GM23338 (cell line): ENCODE results near the gene DPPA2. TPM values are rescaled to one million over a fixed set of nuclear protein-coding genes. Genes with fewer than 3 reads are reported as not detected.

Experiments
- ATAC-seq: fragments of 200-7000 bp; cut with Tn5 transposase; 3 replicates; pipeline ENCODE4 v1.9.1; 2020
- DNase-seq: peaks from one replicate; pipeline ENCODE4 v3.0.0-alpha.2; 2015; ENCODE audit warnings: low spot score
- H2AFZ ChIP-seq: fragments of 200-600 bp; sonication (generic); 2 replicates; pipeline ENCODE4 v1.8.0; 2016; ENCODE audit warnings: antibody characterized with exemption, mild to moderate bottlenecking, moderate library complexity
- H3F3A ChIP-seq: fragments of 200-600 bp; sonication (generic); replicated peaks from 2 replicates; pipeline ENCODE4 v1.8.0; 2017; ENCODE audit warnings: antibody characterized with exemption, mixed run types, low read depth
- H3K27ac ChIP-seq: fragments of 200-600 bp; sonication (generic); 2 replicates; pipeline ENCODE4 v1.6.1; 2016; ENCODE audit warnings: low read depth
- H3K27me3 ChIP-seq: fragments of 200-600 bp; sonication (generic); 2 replicates; pipeline ENCODE4 v1.8.0; 2016; ENCODE audit warnings: mild to moderate bottlenecking, mixed run types, moderate library complexity; ENCODE audit not compliant: insufficient read depth
- H3K36me3 ChIP-seq: fragments of 200-600 bp; sonication (generic); 2 replicates; pipeline ENCODE4 v1.8.0; 2016; ENCODE audit warnings: mild to moderate bottlenecking; ENCODE audit not compliant: insufficient read depth
- H3K4me1 ChIP-seq: fragments of 200-600 bp; sonication (generic); 2 replicates; pipeline ENCODE4 v1.8.0; 2016; ENCODE audit warnings: mild to moderate bottlenecking, moderate library complexity; ENCODE audit not compliant: insufficient read depth
- H3K4me2 ChIP-seq: fragments of 200-600 bp; sonication (generic); 2 replicates; pipeline ENCODE4 v1.7.1; 2017; ENCODE audit warnings: mixed run types
- H3K4me3 ChIP-seq: fragments of 200-600 bp; sonication (generic); 2 replicates; pipeline ENCODE4 v1.6.1; 2016; ENCODE audit warnings: mixed run types
- H3K79me2 ChIP-seq: fragments of 200-600 bp; sonication (generic); replicated peaks from 2 replicates; pipeline ENCODE4 v1.8.0; 2017; ENCODE audit warnings: mild to moderate bottlenecking; ENCODE audit not compliant: insufficient read depth
- H3K9me2 ChIP-seq: fragments of 200-600 bp; sonication (generic); 2 replicates; pipeline ENCODE4 v1.8.0; 2017; ENCODE audit not compliant: insufficient read depth
- H4K20me1 ChIP-seq: fragments of 200-600 bp; sonication (generic); replicated peaks from 2 replicates; pipeline ENCODE4 v1.8.0; 2017; ENCODE audit warnings: mild to moderate bottlenecking; ENCODE audit not compliant: insufficient read depth
- H3K27ac Mint-ChIP-seq: 2 replicates; pipeline ENCODE4 v1.8.0; 2020; ENCODE audit warnings: inconsistent platforms, mild to moderate bottlenecking, moderate library complexity, mixed read lengths
- H3K27me3 Mint-ChIP-seq: 3 replicates; pipeline ENCODE4 v1.8.0; 2022; ENCODE audit warnings: low read depth, mild to moderate bottlenecking, moderate library complexity, mixed read lengths, inconsistent platforms; ENCODE audit not compliant: insufficient read depth, poor library complexity
- H3K36me3 Mint-ChIP-seq: 3 replicates; pipeline ENCODE4 v1.8.0; 2021; ENCODE audit warnings: low read depth, mild to moderate bottlenecking, inconsistent platforms, moderate library complexity, mixed read lengths
- H3K4me1 Mint-ChIP-seq: 3 replicates; pipeline ENCODE4 v1.8.0; 2020; ENCODE audit warnings: mild to moderate bottlenecking, inconsistent platforms, mixed read lengths
- H3K4me3 Mint-ChIP-seq: 3 replicates; pipeline ENCODE4 v1.8.0; 2021; ENCODE audit warnings: moderate library complexity, mild to moderate bottlenecking, inconsistent platforms, mixed read lengths
- H3K9me3 Mint-ChIP-seq: 3 replicates; pipeline ENCODE4 v1.8.0; 2020; ENCODE audit warnings: moderate library complexity, mild to moderate bottlenecking, inconsistent platforms, mixed read lengths
- CREB1 ChIP-seq: fragments of 250-450 bp; sonication (Bioruptor Pico); IDR thresholded peaks from 2 replicates; pipeline ENCODE4 v1.5.0; 2020; ENCODE audit warnings: low read depth, mild to moderate bottlenecking, moderate library complexity
- CTCF ChIP-seq, 2 experiments: fragments of 200-600 bp in 1 of 2; sonication (generic) in 1 of 2; conservative IDR thresholded peaks; 2 replicates each; pipeline versions ENCODE4 v1.5.1 to v1.6.1; 2016 to 2017; ENCODE audit warnings: antibody characterized with exemption in 2 of 2, low read depth in 2 of 2, mild to moderate bottlenecking in 2 of 2, moderate library complexity in 1 of 2
- ETS1 ChIP-seq: IDR thresholded peaks from 2 replicates; pipeline ENCODE4 v1.6.1; 2016; ENCODE audit warnings: antibody characterized with exemption
- EZH2 ChIP-seq: fragments of 200-600 bp; sonication (generic); IDR thresholded peaks from one replicate; pipeline ENCODE4 v1.8.0; 2017; ENCODE audit warnings: antibody characterized with exemption, mild to moderate bottlenecking, low read depth; ENCODE audit not compliant: unreplicated experiment
- EZH2phosphoT487 ChIP-seq: fragments of 200-600 bp; sonication (generic); IDR thresholded peaks from one replicate; pipeline ENCODE4 v1.8.1; 2018; ENCODE audit warnings: antibody characterized with exemption; ENCODE audit not compliant: unreplicated experiment
- NANOG ChIP-seq: IDR thresholded peaks from 2 replicates; pipeline ENCODE4 v1.6.1; 2016; ENCODE audit warnings: antibody characterized with exemption, borderline replicate concordance
- POLR2AphosphoS5 ChIP-seq: IDR thresholded peaks from 2 replicates; pipeline ENCODE4 v1.6.1; 2016; ENCODE audit warnings: antibody characterized with exemption, low read depth
- STAT1 ChIP-seq: IDR thresholded peaks from one replicate; pipeline ENCODE4 v1.6.1; 2016; ENCODE audit warnings: antibody characterized with exemption; ENCODE audit not compliant: unreplicated experiment
- polyA plus RNA-seq: library from polyadenylated mRNA; unstranded; fragments of >200 nt; fragmentation: Nextera tagmentation; extraction: Ambion mirVana; gene quantifications from 2 replicates; pipeline ENCODE4 v1.2.1, GENCODE V29; 2016
- total RNA-seq: library from RNA; depleted of rRNA; stranded (reverse); fragments of >200 nt; shearing (Covaris generic); gene quantifications from 2 replicates; pipeline ENCODE4 v1.2.3, GENCODE V29; 2014
- TF ChIP-seq, protein P1 (sequence below): fragments of 250-450 bp; sonication (Bioruptor Pico); IDR thresholded peaks from 2 replicates; pipeline ENCODE4 v1.5.0; 2020; ENCODE audit warnings: mild to moderate bottlenecking, moderate library complexity

The DPPA2 gene
- total and polyA plus RNA-seq, 2 experiments from 2014 or later = 14.3 to 21.5 TPM

GRCh38 chr3:109284071-109284470, 32.2 kb downstream of the DPPA2 start:
- Histone ChIP-seq H3K79me2 (no peaks in the 10 kb centered on the region), H3K27me3 (no peaks in the 10 kb centered on the region), H3K4me2 (no peak overlapping the region), H3K36me3 (no peaks in the 10 kb centered on the region), H3K27ac (no peak overlapping the region), H2AFZ (0 out of 2 replicates have a peak overlapping the region, but pooled peaks have one; percentile 1), H3K4me1 (0 out of 2 replicates have a peak, but pooled peaks cover 5% of the 10 kb centered on the region), H3K4me3 (no peak overlapping the region), H3K9me2 (peaks cover 4% of the 10 kb centered on the region; the same call in 1 of the 2 replicates), H3F3A (no peaks in the 10 kb centered on the region), H4K20me1 (no peaks in the 10 kb centered on the region)
- DNase-seq (no peak), ATAC-seq (no peak)
- H3K27ac Mint-ChIP-seq = no peak overlapping the region
- H3K4me1 Mint-ChIP-seq = peaks cover 15% of the 10 kb centered on the region
- H3K27me3 Mint-ChIP-seq = peaks cover 4% of the 10 kb centered on the region
- no peaks in the 10 kb centered on the region; the same call in 2 of the 3 replicates for H3K36me3 Mint-ChIP-seq
- TF ChIP-seq CTCF (conservative IDR thresholded peaks at IDR 0.05; ENCODE audit: low read depth in 2 of 2) (no peak), POLR2AphosphoS5 (no peak), STAT1 (no peak), NANOG (no peak), EZH2 (no peak), EZH2phosphoT487 (no peak), CREB1 (no peak), ETS1 (no peak)
- TF ChIP-seq, protein P1, sequence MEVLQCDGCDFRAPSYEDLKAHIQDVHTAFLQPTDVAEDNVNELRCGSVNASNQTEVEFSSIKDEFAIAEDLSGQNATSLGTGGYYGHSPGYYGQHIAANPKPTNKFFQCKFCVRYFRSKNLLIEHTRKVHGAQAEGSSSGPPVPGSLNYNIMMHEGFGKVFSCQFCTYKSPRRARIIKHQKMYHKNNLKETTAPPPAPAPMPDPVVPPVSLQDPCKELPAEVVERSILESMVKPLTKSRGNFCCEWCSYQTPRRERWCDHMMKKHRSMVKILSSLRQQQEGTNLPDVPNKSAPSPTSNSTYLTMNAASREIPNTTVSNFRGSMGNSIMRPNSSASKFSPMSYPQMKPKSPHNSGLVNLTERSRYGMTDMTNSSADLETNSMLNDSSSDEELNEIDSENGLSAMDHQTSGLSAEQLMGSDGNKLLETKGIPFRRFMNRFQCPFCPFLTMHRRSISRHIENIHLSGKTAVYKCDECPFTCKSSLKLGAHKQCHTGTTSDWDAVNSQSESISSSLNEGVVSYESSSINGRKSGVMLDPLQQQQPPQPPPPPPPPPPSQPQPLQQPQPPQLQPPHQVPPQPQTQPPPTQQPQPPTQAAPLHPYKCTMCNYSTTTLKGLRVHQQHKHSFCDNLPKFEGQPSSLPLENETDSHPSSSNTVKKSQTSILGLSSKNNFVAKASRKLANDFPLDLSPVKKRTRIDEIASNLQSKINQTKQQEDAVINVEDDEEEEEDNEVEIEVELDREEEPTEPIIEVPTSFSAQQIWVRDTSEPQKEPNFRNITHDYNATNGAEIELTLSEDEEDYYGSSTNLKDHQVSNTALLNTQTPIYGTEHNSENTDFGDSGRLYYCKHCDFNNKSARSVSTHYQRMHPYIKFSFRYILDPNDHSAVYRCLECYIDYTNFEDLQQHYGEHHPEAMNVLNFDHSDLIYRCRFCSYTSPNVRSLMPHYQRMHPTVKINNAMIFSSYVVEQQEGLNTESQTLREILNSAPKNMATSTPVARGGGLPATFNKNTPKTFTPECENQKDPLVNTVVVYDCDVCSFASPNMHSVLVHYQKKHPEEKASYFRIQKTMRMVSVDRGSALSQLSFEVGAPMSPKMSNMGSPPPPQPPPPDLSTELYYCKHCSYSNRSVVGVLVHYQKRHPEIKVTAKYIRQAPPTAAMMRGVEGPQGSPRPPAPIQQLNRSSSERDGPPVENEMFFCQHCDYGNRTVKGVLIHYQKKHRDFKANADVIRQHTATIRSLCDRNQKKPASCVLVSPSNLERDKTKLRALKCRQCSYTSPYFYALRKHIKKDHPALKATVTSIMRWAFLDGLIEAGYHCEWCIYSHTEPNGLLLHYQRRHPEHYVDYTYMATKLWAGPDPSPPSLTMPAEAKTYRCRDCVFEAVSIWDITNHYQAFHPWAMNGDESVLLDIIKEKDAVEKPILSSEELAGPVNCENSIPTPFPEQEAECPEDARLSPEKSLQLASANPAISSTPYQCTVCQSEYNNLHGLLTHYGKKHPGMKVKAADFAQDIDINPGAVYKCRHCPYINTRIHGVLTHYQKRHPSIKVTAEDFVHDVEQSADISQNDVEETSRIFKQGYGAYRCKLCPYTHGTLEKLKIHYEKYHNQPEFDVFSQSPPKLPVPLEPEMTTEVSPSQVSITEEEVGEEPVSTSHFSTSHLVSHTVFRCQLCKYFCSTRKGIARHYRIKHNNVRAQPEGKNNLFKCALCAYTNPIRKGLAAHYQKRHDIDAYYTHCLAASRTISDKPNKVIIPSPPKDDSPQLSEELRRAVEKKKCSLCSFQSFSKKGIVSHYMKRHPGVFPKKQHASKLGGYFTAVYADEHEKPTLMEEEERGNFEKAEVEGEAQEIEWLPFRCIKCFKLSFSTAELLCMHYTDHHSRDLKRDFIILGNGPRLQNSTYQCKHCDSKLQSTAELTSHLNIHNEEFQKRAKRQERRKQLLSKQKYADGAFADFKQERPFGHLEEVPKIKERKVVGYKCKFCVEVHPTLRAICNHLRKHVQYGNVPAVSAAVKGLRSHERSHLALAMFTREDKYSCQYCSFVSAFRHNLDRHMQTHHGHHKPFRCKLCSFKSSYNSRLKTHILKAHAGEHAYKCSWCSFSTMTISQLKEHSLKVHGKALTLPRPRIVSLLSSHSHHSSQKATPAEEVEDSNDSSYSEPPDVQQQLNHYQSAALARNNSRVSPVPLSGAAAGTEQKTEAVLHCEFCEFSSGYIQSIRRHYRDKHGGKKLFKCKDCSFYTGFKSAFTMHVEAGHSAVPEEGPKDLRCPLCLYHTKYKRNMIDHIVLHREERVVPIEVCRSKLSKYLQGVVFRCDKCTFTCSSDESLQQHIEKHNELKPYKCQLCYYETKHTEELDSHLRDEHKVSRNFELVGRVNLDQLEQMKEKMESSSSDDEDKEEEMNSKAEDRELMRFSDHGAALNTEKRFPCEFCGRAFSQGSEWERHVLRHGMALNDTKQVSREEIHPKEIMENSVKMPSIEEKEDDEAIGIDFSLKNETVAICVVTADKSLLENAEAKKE (CRISPR knock-in tag) = no peak
- H3K9me3 Mint-ChIP-seq = no peaks in the 10 kb centered on the region
- no peak overlapping the region for H3K4me3 Mint-ChIP-seq
